NCI-H2171 (cell line): ENCODE data around the gene FHAD1.
A peak's percentile ranks its signal among the peaks of the same experiment; 100 is the strongest.

Experiments used
- DNase-seq: peaks from one replicate; lab custom pipeline; 2025; lab: John Stamatoyannopoulos, UW

The FHAD1 gene

GRCh38 chr1:15400627-15401026, 153.6 kb downstream of the FHAD1 start:
- DNase-seq = peak; percentile 27

GRCh38 chr1:15401391-15402055, 154.5 kb downstream of the FHAD1 start:
- DNase-seq = no peak

GRCh38 chr1:15402809-15403450, 155.9 kb downstream of the FHAD1 start:
- no peak for DNase-seq

- DNase-seq = no peak
Measured at GRCh38 chr1:15403962-15404580, 157.0 kb downstream of the FHAD1 start.

GRCh38 chr1:15405106-15405850, 158.3 kb downstream of the FHAD1 start:
- DNase-seq = no peak

- DNase-seq = no peak
Measured at GRCh38 chr1:15406614-15407559, 159.9 kb downstream of the FHAD1 start.

GRCh38 chr1:15407580-15407979, 160.6 kb downstream of the FHAD1 start:
- DNase-seq = no peak

- no peak for DNase-seq
Measured at GRCh38 chr1:15408890-15409387, 161.9 kb downstream of the FHAD1 start.

GRCh38 chr1:15409388-15410222, 162.6 kb downstream of the FHAD1 start, which contains the start of gene EFHD2:
TSS of gene EFHD2 (plus strand) at chr1:15409888. CDS start at chr1:15409972, 84 bp downstream.
- DNase-seq = peak; percentile 92

- DNase-seq = no peak
Measured at GRCh38 chr1:15410223-15410883, 163.3 kb downstream of the FHAD1 start.

- no peak for DNase-seq
Measured at GRCh38 chr1:15410884-15411245, 163.8 kb downstream of the FHAD1 start.

GRCh38 chr1:15411593-15412137, 164.6 kb downstream of the FHAD1 start:
- DNase-seq = no peak

GRCh38 chr1:15412175-15412800, 165.3 kb downstream of the FHAD1 start:
- DNase-seq = no peak

GRCh38 chr1:15412843-15413242, 165.8 kb downstream of the FHAD1 start:
- DNase-seq = no peak

- DNase-seq = no peak
Measured at GRCh38 chr1:15413563-15414444, 166.8 kb downstream of the FHAD1 start.

GRCh38 chr1:15414445-15414983, 167.5 kb downstream of the FHAD1 start:
- no peak for DNase-seq

- DNase-seq = no peak
Measured at GRCh38 chr1:15417059-15417934, 170.3 kb downstream of the FHAD1 start.
